Measurements from ENCODE around the gene SARS1.
A peak's percentile ranks its signal among the peaks of the same experiment; 100 is the strongest.
"Not testable (repeated sequence)": the region's sequence is repeated elsewhere in the genome, so short reads cannot be mapped to it uniquely, and the experiment has no call there.

SARS1 gene, protein sequence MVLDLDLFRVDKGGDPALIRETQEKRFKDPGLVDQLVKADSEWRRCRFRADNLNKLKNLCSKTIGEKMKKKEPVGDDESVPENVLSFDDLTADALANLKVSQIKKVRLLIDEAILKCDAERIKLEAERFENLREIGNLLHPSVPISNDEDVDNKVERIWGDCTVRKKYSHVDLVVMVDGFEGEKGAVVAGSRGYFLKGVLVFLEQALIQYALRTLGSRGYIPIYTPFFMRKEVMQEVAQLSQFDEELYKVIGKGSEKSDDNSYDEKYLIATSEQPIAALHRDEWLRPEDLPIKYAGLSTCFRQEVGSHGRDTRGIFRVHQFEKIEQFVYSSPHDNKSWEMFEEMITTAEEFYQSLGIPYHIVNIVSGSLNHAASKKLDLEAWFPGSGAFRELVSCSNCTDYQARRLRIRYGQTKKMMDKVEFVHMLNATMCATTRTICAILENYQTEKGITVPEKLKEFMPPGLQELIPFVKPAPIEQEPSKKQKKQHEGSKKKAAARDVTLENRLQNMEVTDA

DNA sequence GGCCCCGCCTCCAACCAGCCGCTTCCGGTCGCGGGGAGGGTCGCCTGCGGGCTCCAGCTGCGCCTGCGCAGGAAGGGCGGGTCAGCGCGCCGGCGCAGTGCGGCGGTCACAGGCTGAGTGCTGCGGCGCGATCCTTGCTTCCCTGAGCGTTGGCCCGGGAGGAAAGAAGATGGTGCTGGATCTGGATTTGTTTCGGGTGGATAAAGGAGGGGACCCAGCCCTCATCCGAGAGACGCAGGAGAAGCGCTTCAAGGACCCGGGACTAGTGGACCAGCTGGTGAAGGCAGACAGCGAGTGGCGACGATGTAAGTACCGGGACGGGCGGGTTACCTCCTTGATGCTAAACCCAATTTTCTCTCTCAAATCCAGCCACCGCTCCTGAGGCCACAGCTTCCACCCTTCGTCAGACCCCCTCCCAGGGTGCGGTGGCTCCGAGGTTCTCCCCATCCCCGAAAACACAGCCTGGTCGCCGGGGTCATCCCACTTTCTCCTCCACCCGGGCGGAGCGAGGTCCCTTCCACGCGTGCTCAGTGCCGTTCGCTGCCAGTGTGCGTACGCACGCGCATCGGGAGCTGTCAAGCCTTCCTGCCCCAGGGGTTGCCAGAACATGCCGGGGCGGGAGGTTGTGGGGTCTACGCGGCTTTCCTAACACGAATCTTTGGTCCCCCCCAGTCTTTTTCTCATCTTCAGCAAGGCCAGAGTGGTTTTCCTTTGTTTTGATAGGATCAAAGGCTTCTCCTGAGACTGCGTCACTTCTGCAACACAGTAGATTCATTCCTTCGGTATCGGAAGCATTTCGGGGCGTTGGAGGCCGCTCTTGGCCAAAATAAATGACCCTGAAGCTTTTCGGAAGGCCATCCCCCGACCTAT lies at the start of gene SARS1:
TSS of gene SARS1 (plus strand) at position 95 of the 870 bp plus-strand sequence. CDS start at position 170, 75 bp downstream.
- DNase-seq, result peak; percentile 93

DNA sequence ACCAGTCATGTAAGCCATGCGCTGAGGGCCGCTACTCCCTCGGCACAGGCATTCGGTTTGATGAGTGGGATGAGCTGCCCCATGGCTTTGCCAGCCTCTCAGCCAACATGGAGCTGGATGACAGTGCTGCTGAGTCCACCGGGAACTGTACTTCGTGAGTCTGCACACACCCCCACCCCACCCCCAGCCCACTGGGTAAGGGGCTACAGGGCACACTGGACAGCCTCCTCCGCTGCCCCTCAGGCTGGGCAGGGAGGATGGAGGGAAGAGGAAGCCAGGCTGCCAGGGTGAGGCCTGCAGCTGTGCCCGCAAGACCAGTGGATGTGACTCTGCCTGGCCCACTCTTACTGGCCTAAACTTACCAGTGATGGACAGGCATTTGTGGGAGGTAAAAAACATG lies 49.2 kb upstream of the SARS1 start:
- DNase-seq, result no peak

GRCh38 chr1:109167001-109167506 lies 46.7 kb upstream of the SARS1 start:
- peak; percentile 62 for DNase-seq

DNA sequence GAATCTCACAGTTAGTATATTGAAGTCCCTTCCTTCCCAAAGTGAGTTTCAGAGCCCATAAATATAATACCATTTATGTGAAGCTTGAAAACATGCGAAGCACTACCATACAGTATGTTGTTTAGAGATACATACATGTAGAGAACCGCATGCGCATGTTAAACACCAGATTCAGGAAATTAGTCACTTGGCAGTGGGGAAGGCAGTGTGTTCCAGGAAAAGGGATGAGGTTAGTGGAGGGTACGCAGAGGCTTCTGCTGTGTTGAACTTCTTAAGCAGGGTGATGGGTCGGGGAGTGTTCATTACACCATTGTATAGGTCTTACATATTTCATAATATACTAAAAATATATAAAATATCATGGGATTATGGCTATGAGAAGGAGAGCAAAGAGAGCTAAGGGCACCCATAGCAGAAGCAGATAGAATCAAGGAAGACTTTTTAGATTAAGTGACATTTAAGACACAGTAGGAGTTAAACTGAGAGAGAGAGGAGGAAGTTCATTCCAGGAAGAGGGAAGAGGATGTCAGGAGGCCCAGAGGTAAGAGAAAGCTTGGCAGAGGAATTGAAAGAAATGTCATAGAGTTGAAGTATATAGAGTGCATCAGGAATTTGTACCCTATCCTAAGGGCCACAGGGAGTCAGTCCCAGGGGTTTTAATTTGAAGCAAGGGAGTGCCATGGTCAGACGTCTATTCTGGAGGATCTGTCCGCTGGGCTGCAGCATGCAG lies 43.5 kb upstream of the SARS1 start:
- no peak for DNase-seq

DNA sequence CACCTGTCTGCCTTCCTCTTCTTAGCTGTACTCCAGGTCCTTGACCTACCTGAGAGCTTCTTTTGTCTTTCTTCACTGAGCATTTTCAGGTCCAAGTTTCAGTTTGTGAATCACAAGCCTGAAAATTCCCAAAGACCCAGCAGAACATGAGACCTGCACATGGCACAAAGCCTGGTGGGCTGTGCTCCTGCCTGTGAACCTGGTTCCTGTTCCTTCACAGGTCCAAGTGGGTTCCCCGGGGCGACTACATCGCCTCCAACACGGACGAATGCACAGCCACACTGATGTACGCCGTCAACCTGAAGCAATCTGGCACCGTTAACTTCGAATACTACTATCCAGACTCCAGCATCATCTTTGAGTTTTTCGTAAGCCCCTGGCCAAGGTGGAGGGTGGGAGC lies 42.1 kb upstream of the SARS1 start:
- DNase-seq, result no peak

DNA sequence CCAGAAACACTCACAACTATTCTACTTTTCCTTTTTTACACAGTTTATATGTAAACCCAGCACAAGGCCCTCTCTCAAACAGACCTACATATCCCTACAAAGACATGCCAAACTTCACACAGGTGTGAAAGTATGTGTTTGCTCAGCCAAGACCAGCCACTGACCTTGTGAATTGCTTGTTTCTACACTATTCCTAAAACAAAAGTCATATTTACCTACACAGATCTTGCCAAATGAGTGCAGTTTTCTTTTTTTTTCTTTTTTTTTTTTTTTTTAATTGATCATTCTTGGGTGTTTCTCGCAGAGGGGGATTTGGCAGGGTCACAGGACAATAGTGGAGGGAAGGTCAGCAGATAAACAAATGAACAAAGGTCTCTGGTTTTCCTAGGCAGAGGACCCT lies 37.4 kb upstream of the SARS1 start:
- not testable (repeated sequence) for DNase-seq

DNA sequence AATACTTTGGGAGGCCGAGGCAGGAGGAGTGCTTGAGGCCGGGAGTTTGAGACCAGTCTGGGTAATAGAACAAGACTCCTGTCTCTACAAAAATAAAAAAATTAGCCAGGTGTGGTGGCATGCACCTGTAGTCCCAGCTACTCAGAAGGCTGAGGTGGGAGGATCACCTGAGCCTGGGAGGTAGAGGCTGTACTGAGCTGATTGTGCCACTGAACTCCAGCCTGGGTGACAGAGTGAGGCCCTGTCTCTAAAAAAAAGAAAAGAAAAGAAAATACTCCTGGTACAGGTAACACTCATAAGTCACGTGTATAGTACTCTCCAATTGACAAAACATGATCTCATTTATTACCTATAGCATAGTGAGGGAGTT lies 33.0 kb upstream of the SARS1 start:
- not testable (repeated sequence) for DNase-seq

GRCh38 chr1:109181085-109181806 lies 32.5 kb upstream of the SARS1 start:
- no peak for DNase-seq

DNA sequence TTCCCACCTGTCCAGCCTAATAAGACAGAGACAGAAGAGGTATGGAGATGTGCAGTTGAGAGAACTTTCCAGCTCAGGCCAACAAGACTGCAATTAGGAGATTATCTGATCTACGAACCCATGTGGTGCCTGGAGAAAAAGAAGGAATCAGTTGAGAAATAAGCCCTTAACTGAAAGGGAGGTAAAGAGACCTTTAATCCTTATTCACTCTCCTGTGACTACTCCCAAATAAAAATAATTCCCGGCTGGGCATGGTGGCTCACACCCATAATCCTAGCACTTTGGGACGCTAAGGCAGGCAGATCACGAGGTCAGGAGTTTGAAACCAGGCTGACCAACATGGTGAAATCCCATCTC lies 31.9 kb upstream of the SARS1 start:
- no peak for DNase-seq

- DNase-seq, result no peak
Measured at GRCh38 chr1:109183058-109183738, 30.5 kb upstream of the SARS1 start.

DNA sequence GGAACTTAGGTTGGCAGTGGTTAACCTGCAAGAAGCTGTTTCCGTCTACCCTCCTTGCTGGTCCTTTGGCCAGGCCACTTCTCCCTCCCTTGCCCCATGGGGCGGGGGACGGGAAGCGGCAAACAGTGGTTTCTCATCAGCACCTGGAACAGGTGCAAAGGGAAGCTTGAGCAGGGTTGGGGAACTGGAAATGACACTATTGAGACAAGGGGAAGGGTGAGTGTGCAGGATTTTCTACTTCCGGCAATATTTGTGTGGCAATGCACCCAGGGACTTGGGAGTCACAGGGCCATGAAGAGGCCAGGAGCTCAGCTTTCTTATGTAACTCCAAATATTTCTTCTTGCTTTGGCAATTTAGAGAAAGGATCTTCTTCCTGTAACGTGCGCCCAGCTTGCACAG lies 29.0 kb upstream of the SARS1 start:
- DNase-seq, result no peak

DNA sequence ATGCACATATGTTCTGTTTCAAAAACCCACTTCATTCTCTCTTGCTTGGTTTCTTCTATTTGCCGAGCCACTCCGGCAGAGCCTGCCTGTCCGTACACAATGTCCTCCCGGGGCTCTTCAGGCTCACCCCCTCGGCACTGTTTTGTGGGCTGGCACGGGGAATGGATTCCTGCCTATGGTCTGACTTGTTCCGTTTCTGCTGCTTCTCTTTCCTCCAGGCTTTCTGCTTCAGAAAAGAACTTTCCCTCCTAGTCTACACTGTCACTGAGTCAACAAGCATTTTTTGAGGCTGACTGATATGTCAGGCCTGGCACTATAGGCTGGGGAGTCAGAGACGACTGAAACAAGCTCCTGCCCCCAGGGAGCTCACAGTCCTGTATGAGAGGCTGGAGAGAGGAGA lies 28.4 kb upstream of the SARS1 start:
- no peak for DNase-seq

DNA sequence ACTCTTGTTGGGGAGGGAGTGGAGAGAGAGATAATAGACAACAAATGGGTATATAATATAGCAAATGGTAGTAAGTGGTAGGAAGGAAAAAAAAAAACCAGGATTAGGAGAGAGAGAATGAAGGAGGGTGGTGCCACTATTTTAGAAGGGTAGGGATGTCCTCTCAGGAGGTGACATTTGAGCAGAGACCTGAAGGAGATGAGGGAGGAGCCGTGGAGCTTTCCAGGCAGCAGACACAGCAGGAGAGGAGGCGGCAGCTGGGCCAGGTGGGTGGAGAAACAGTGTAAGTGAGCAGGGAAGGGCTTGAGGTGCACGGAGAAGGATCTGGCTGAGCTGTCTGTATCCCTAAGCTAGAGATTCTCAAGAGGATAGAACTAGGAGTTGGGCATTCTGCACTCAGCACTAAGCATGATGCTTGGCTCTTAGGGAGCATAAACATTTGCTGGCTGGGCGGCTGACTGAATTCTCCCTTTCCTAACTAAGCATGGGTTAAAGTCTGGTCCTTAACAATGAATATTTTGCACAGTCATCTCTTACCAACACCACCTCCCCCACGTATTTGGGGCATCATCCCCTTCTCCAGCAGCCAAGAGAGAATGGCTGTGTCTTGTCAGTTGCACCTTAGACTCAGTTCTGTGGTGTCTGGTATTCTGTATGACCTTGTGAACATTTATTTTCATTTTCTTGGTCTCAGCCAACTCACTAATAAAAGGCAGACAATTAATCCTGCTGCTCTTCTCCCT lies 27.6 kb upstream of the SARS1 start:
- DNase-seq, result no peak

- no peak for DNase-seq
Measured at GRCh38 chr1:109186733-109187086, 27.0 kb upstream of the SARS1 start.

- no peak for DNase-seq
Measured at GRCh38 chr1:109187127-109187526, 26.6 kb upstream of the SARS1 start.

DNA sequence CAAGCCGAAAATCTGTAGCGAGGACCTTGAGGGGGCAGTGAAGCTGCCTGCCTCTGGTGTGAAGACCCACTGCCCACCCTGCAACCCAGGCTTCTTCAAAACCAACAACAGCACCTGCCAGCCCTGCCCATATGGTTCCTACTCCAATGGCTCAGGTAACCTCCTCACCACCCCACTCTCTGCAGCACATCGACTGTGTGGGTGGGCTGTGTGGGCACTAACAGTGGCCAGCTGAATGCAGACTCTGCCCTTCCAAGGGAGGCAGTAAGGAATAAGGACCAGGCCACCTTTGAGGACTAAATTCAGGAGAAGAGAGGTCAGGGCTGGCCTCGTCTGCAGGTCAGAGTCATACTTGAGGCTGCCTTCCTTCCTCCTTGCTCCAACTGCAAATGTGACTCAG lies 25.5 kb upstream of the SARS1 start:
- DNase-seq, result no peak

DNA sequence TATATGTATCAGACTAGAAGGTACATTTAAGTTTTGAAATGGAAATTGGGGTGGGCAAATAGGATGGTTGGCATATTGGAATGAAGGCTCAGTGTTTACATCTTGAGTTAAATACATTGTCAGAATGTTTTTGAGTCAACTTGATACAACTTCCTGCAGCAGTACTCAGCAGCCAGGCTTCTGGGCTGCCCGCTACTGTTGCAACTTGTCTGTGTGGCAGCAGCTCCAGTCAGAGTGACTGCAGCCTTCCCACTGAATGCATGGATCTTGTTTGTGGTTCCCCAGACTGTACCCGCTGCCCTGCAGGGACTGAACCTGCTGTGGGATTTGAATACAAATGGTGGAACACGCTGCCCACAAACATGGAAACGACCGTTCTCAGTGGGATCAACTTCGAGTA lies 24.9 kb upstream of the SARS1 start:
- no peak for DNase-seq

DNA sequence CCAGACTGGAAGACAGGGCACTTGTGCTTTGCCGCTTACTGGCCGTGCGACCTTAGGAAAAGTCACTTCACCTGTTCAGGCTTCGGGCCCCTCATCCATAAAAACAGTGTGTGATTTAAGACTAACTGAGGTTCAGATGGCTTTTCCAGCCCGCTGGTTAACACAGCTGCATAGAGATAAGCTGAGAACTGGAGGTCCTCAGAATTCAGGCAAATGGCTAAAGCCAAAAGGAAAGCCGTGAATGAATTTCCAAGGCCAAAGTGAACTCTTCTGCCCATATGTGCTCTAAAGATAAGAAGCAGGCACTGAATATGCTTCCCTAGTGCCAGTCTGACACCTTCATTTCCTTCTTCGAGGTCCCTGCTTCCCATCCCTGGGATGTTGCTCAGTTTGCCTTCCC lies 23.5 kb upstream of the SARS1 start:
- no peak for DNase-seq

- DNase-seq, result no peak
Measured at GRCh38 chr1:109191377-109191776, 22.3 kb upstream of the SARS1 start.

DNA sequence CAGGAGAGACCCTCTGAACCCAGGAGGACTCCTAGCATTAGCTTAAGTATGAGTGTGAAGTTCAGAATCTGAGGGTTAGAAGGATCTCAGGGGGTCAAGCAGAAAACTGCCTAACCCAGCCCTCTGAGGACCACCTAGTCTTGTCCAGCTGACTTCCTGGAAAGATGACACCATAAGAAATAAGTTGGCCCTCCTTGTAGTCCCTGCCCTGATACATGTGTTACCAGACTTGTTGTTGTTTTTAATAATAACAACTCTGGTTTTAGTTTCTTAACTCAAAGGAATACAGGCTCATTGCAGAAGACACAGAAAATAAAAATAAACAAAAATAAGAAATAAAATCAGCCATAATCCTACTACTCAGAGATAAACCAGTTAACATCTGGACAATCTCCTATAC lies 21.8 kb upstream of the SARS1 start:
- DNase-seq, result no peak

GRCh38 chr1:109192433-109192832 lies 21.3 kb upstream of the SARS1 start:
- DNase-seq, result no peak

All from left hindlimb (tissue), 1 donor.